ENCODE measurements around the gene KLHL6. TPM values are rescaled to one million over a fixed set of nuclear protein-coding genes. Genes with fewer than 3 reads are reported as not detected.
A peak's percentile ranks its signal among the peaks of the same experiment; 100 is the strongest.

Gene KLHL6
- total RNA-seq, 1 experiment from 2014 or later, result not detected

GRCh38 chr3:183493296-183494045, 62.0 kb downstream of the KLHL6 start:
- Mint-ChIP-seq H3K36me3 (ENCODE audit: insufficient read depth in 1 of 3, low read depth in 3 of 3) (no peaks in the 10 kb centered on the region), H3K4me1 (peaks cover 3 to 4% of the 10 kb centered on the region in 2 experiments; a peak in 1 of 4 replicates), H3K27me3 (ENCODE audit: low read depth) (no peaks in the 10 kb centered on the region), H3K9me3 (no peaks in the 10 kb centered on the region), H3K27ac (no peak overlapping the region), H3K4me3 (no peak overlapping the region)
- Histone ChIP-seq H3K27ac (ENCODE audit: insufficient read length, low read depth, low read length) (no peak overlapping the region), H2BK120ac (ENCODE audit: low read depth, low read length, poor library complexity, severe bottlenecking) (no peak overlapping the region), H4K91ac (ENCODE audit: insufficient read length, low read depth, low read length) (no peak overlapping the region), H2AK5ac (ENCODE audit: insufficient read length, low read length) (no peak overlapping the region), H2AFZ (ENCODE audit: low read length) (no peak overlapping the region), H2BK12ac (ENCODE audit: insufficient read length, low read depth, low read length) (no peak overlapping the region), H3K56ac (ENCODE audit: insufficient read length, low read depth, low read length) (no peak overlapping the region), H2BK5ac (ENCODE audit: insufficient read length, low read length) (no peak overlapping the region), H3K9me3 (ENCODE audit: control insufficient read depth, low read depth, low read length) (no peaks in the 10 kb centered on the region), H4K5ac (ENCODE audit: insufficient read length, low read depth, low read length) (no peak overlapping the region), H3K4me1 (ENCODE audit: insufficient read depth, low read length) (no peaks in the 10 kb centered on the region), H2BK20ac (ENCODE audit: low read depth, low read length, poor library complexity, severe bottlenecking) (no peak overlapping the region), H4K8ac (replicated peaks; ENCODE audit: insufficient read length, low read depth, low read length) (no peak overlapping the region), H3K79me1 (ENCODE audit: insufficient read depth, low read depth, low read length, poor library complexity, severe bottlenecking) (no peaks in the 10 kb centered on the region), H3K4ac (ENCODE audit: low read depth, low read length) (no peak overlapping the region), H3K27me3 (ENCODE audit: insufficient read depth, low read length) (no peaks in the 10 kb centered on the region), H3K23ac (ENCODE audit: insufficient read length, low read depth, low read length) (no peak overlapping the region), H4K20me1 (ENCODE audit: control insufficient read depth, insufficient read depth, insufficient read length) (no peaks in the 10 kb centered on the region), H3K14ac (ENCODE audit: insufficient read depth, low read length) (no peak overlapping the region), H3T11ph (ENCODE audit: low read length) (no peak overlapping the region), H3K4me2 (ENCODE audit: insufficient read depth, insufficient read length, low read length) (no peak overlapping the region), H3K18ac (ENCODE audit: insufficient read length, low read depth, low read length) (no peak overlapping the region), H2BK15ac (ENCODE audit: low read depth, low read length) (no peak overlapping the region), H3K79me2 (ENCODE audit: insufficient read depth, low read length) (no peaks in the 10 kb centered on the region), H3K23me2 (ENCODE audit: insufficient read length, low read depth, low read length, poor library complexity, severe bottlenecking) (no peaks in the 10 kb centered on the region), H3K9ac (ENCODE audit: extremely low read depth, insufficient read length, low read length) (no peak overlapping the region)
- DNase-seq, result peak; percentile 5
- TF ChIP-seq CTCF (conservative IDR thresholded peaks at IDR 0.05), result no peak
- WGBS (ENCODE audit: extremely low coverage, insufficient read length, low lambda C conversion rate), result no CpG with 5 or more reads among the region's 4 CpGs

All from H9 (cell line).